B cell (primary cell): ENCODE measurements around the gene ALOX5AP. TPM values are rescaled to one million over a fixed set of nuclear protein-coding genes. Genes with fewer than 3 reads are reported as not detected.

ENCODE experiments used
- ATAC-seq: fragments of 200-7000 bp; cut with Tn5 transposase; one replicate; pipeline ENCODE4 v1.10.0; 2021; ENCODE audit warnings: low read depth, mild to moderate bottlenecking, moderate number of reproducible peaks, moderate library complexity
- CTCF ChIA-PET: fragments of 350-600 bp; sonication (Branson Sonifier 250); formaldehyde crosslinking; loops from one replicate; lab custom pipeline; 2021; ENCODE audit warnings: antibody characterized with exemption, inconsistent platforms; lab: Charles Lee
- POLR2A ChIA-PET: fragments of 350-600 bp; sonication (Branson Sonifier 250); formaldehyde crosslinking; loops from one replicate; lab custom pipeline; 2021; ENCODE audit warnings: antibody characterized with exemption; lab: Charles Lee
- DNase-seq: peaks from one replicate; pipeline ENCODE4 v3.0.0; 2013
- H2AFZ ChIP-seq: 2 replicates; pipeline ENCODE4 v1.6.1; 2012; ENCODE audit warnings: mild to moderate bottlenecking, low read depth, low read length; ENCODE audit not compliant: insufficient read depth, poor library complexity, severe bottlenecking
- H3K27ac ChIP-seq, 2 donors: 1 replicate in 1 of 2; 2 replicates in 1 of 2; pipeline ENCODE4 v1.5.1; 2012 to 2013; ENCODE audit warnings: low read length in 2 of 2, mild to moderate bottlenecking in 2 of 2, moderate library complexity in 1 of 2
- H3K27me3 ChIP-seq, 4 experiments: fragments of 200-600 bp in 1 of 4; sonication (generic) in 1 of 4; replicated peaks in 1 of 4; 1 replicate in 2 of 4; 2 replicates in 2 of 4; pipeline versions ENCODE4 v1.6.1 to v1.7.0; 2013 to 2016; ENCODE audit warnings: low read length in 3 of 4, mild to moderate bottlenecking in 2 of 4, mixed read lengths in 1 of 4, moderate library complexity in 1 of 4; ENCODE audit not compliant: insufficient read depth in 4 of 4, control insufficient read depth in 3 of 4; ENCODE audit errors: control extremely low read depth in 1 of 4
- H3K36me3 ChIP-seq, 2 experiments: replicated peaks in 1 of 2; 1 replicate in 1 of 2; 2 replicates in 1 of 2; pipeline versions ENCODE4 v1.6.1 to v1.7.1; 2013; ENCODE audit warnings: low read length in 1 of 2; ENCODE audit not compliant: insufficient read depth in 2 of 2, control insufficient read depth in 1 of 2; ENCODE audit errors: control extremely low read depth in 1 of 2, extremely low read depth in 1 of 2
- H3K4me1 ChIP-seq, 2 donors: fragments of 200-600 bp in 1 of 2; sonication (generic) in 1 of 2; 1 replicate in 1 of 2; 2 replicates in 1 of 2; pipeline versions ENCODE4 v1.5.1 to v1.6.1; 2013 to 2017; ENCODE audit warnings: low read length in 2 of 2; ENCODE audit not compliant: control insufficient read depth in 2 of 2, insufficient read depth in 2 of 2
- H3K4me2 ChIP-seq: replicated peaks from 2 replicates; pipeline ENCODE3; 2012; ENCODE audit warnings: mild to moderate bottlenecking, low read depth, low read length; ENCODE audit not compliant: poor library complexity, severe bottlenecking
- H3K4me3 ChIP-seq, 5 experiments: fragments of 200-600 bp in 1 of 5; sonication (generic) in 1 of 5; 1 replicate in 3 of 5; 2 replicates in 2 of 5; pipeline versions ENCODE4 v1.5.1 to v1.7.0; 2011 to 2016; ENCODE audit warnings: low read length in 4 of 5, mild to moderate bottlenecking in 4 of 5, low read depth in 2 of 5, control low read depth in 1 of 5, moderate library complexity in 1 of 5; ENCODE audit not compliant: insufficient read depth in 1 of 5; ENCODE audit errors: control extremely low read depth in 1 of 5, extremely low read depth in 1 of 5
- H3K79me2 ChIP-seq: fragments of 200-600 bp; sonication (generic); one replicate; pipeline ENCODE4 v1.6.0; 2016; ENCODE audit warnings: low read length; ENCODE audit not compliant: control insufficient read depth, insufficient read depth
- H3K9ac ChIP-seq: fragments of 200-600 bp; sonication (generic); 2 replicates; pipeline ENCODE4 v1.6.1; 2017; ENCODE audit warnings: mild to moderate bottlenecking, low read length, moderate library complexity
- H3K9me3 ChIP-seq, 3 donors: one replicate each; pipeline versions ENCODE4 v1.6.1 to v1.7.1; 2013; ENCODE audit warnings: low read length in 2 of 3; ENCODE audit not compliant: control insufficient read depth in 2 of 3, insufficient read depth in 1 of 3; ENCODE audit errors: control extremely low read depth in 1 of 3
- H4K20me1 ChIP-seq: 2 replicates; pipeline ENCODE4 v1.6.0; 2012; ENCODE audit warnings: mild to moderate bottlenecking, low read length; ENCODE audit not compliant: insufficient read depth, control insufficient read depth, poor library complexity, severe bottlenecking
- H3K27ac Mint-ChIP-seq: one replicate; pipeline ENCODE4 v1.8.0; 2021; ENCODE audit warnings: mixed read lengths
- H3K27me3 Mint-ChIP-seq: one replicate; pipeline ENCODE4 v1.8.0; 2021; ENCODE audit warnings: mixed read lengths
- H3K4me1 Mint-ChIP-seq: one replicate; pipeline ENCODE4 v1.8.0; 2021; ENCODE audit warnings: mixed read lengths
- H3K4me3 Mint-ChIP-seq: one replicate; pipeline ENCODE4 v1.8.0; 2021; ENCODE audit warnings: mixed read lengths
- H3K9me3 Mint-ChIP-seq: one replicate; pipeline ENCODE4 v1.8.0; 2022; ENCODE audit warnings: mixed read lengths; ENCODE audit not compliant: insufficient read depth
- CTCF ChIP-seq: fragments of 200-600 bp; IDR thresholded peaks from one replicate; pipeline ENCODE4 v1.8.0; 2022; ENCODE audit warnings: antibody characterized with exemption, mild to moderate bottlenecking
- EZH2 ChIP-seq: IDR thresholded peaks from 2 replicates; pipeline ENCODE4 v1.6.1; 2012; ENCODE audit warnings: borderline replicate concordance, low read depth, mild to moderate bottlenecking, moderate library complexity, low read length; ENCODE audit not compliant: insufficient read depth, poor library complexity, severe bottlenecking
- WGBS: methylation state at CpG from one replicate; pipeline ENCODE4 v1.1.5; 2013; ENCODE audit warnings: missing lambda C conversion rate; ENCODE audit not compliant: insufficient coverage; 5-methylcytosine and 5-hydroxymethylcytosine counted together
- intact Hi-C: fragments of 100-400 bp; cut with micrococcal nuclease; formaldehyde crosslinking; loops from one replicate; pipeline ENCODE4 v1.10.0; 2022
- polyA plus RNA-seq: library from polyadenylated mRNA; depleted of rRNA; stranded (reverse); fragments of >200 nt; gene quantifications from 2 replicates; pipeline ENCODE4 v1.2.3, GENCODE V29; 2012
- total RNA-seq, 2 donors: library from RNA; stranded (reverse); fragments of 120-200 nt in 1 of 2; gene quantifications; 1 replicate in 1 of 2; 2 replicates in 1 of 2; pipeline versions ENCODE4 v1.2.3 to v1.2.4, GENCODE V29; 2013 to 2022

ALOX5AP gene
- total and polyA plus RNA-seq, 2 donors (not counting 1 experiment from before 2014, with no cell fraction given): 81.4 to 87.5 TPM

GRCh38 chr13:30798776-30799355 is 63.5 kb downstream of the ALOX5AP start:
- CTCF ChIA-PET: interaction anchor here (1.4 to 2.3 kb wide), 2 partner anchors 191 to 666 kb away, joined by 3 to 6 read pairs; no protein-coding TSS in a partner anchor

More at GRCh38 chr13:30798776-30799355, 63.5 kb downstream of the ALOX5AP start:
- Histone ChIP-seq H3K27ac (no peak overlapping the region), H3K4me3 (no peak overlapping the region), H3K4me1 (peaks cover 8 to 20% of the 10 kb centered on the region in 2 donors), H3K27me3 (peaks cover 0 to 7% (median 0%) of the 10 kb centered on the region in 4 experiments), H3K9me3 (no peaks in the 10 kb centered on the region), H2AFZ (no peak overlapping the region), H3K36me3 (no peaks in the 10 kb centered on the region), H3K79me2 (no peaks in the 10 kb centered on the region), H4K20me1 (no peaks in the 10 kb centered on the region), H3K9ac (no peak overlapping the region), H3K4me2 (no peak overlapping the region)
- POLR2A ChIA-PET: no interaction called here
- peaks cover 27% of the 10 kb centered on the region for H3K4me1 Mint-ChIP-seq
- intact Hi-C loops: no loop called here
- H3K4me3 Mint-ChIP-seq: no peak overlapping the region
- 100% methylated on average over 2 of the region's 11 CpGs for WGBS
- H3K27ac Mint-ChIP-seq: no peak overlapping the region
- H3K9me3 Mint-ChIP-seq: no peaks in the 10 kb centered on the region
- DNase-seq: no peak
- no peak for ATAC-seq
- no peaks in the 10 kb centered on the region for H3K27me3 Mint-ChIP-seq
- no peak for TF ChIP-seq CTCF
- no peak for TF ChIP-seq EZH2
